Stimulated activated effector memory CD8-positive, alpha-beta T cell treated with anti-CD3 and anti-CD28 coated beads, Interleukin-12 subunit alpha, Interleukin-12 subunit beta, amount 100 ng/mL, for 72 hours (primary cell): ENCODE data around the gene ARFGAP3.

Experiments used
- ATAC-seq: fragments of 150-1000 bp; cut with Tn5 transposase; 2 replicates; pipeline ENCODE4 v1.10.0; 2021
- DNase-seq, 2 donors: peaks; one replicate each; pipeline ENCODE4 v3.0.0; 2021 to 2022; ENCODE audit warnings: low spot score in 2 of 2
- H3K27ac Mint-ChIP-seq: one replicate; pipeline ENCODE4 v1.8.0; 2022; ENCODE audit warnings: mild to moderate bottlenecking, mixed read lengths
- H3K36me3 Mint-ChIP-seq: one replicate; pipeline ENCODE4 v1.8.0; 2022; ENCODE audit warnings: mild to moderate bottlenecking, mixed read lengths
- H3K4me1 Mint-ChIP-seq: one replicate; pipeline ENCODE4 v1.8.0; 2022; ENCODE audit warnings: mixed read lengths
- H3K4me3 Mint-ChIP-seq: one replicate; pipeline ENCODE4 v1.8.0; 2022; ENCODE audit warnings: mild to moderate bottlenecking, mixed read lengths
- H3K9me3 Mint-ChIP-seq: one replicate; pipeline ENCODE4 v1.8.0; 2022; ENCODE audit warnings: mixed read lengths

Gene ARFGAP3

GRCh38 chr22:42801252-42802080 is 55.6 kb downstream of the ARFGAP3 start:
- H3K4me3 Mint-ChIP-seq: no peak overlapping the region
- peak overlapping the region; percentile 73 for H3K27ac Mint-ChIP-seq
- DNase-seq (no peak), ATAC-seq (no peak)
- peaks cover 91% of the 10 kb centered on the region for H3K36me3 Mint-ChIP-seq
- peaks cover 5% of the 10 kb centered on the region for H3K4me1 Mint-ChIP-seq
- no peaks in the 10 kb centered on the region for H3K9me3 Mint-ChIP-seq

DNA sequence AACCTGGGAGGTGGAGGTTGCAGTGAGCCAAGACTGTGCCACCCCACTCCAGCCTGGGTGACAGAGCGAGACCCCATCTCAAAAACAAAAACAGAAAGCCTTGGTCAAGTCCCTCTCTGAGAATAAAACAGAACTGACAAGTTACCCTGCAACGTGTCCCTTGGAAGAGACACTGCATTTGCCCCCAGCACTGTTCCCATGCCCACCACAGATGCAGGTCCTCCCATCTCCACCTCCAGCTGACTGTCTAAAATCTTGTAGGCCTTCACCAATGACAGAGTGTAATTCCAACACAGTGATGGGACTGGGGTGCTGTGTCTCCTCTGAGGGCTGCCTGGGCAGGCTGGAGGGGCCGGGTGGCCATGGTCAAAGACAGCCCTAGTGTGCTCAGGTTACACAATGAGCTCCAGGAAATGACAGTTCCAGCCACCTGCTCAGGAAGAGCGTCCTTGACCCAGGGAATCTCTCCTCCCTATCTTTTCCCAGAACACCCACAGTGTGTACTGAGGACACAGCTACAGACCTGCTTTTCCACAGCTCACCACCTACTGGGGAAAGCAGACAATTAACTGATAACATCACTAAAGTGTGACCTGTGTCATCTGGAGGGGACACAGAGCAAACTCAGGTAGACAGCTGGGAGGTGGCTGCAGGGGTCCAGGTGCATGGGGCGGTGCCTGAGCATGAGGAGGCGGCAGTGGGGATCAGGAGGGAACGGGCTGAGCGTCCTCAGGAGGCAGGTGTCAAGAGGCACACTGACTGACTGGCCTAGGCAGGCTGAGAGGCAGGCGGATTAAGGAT is 56.4 kb downstream of the ARFGAP3 start:
- Mint-ChIP-seq H3K4me3 (no peak overlapping the region), H3K9me3 (no peaks in the 10 kb centered on the region), H3K36me3 (peaks cover 89% of the 10 kb centered on the region), H3K4me1 (no peaks in the 10 kb centered on the region), H3K27ac (peak overlapping the region; percentile 73)
- no peak for DNase-seq
- no peak for ATAC-seq

- ATAC-seq (no peak), DNase-seq (no peak)
- peak overlapping the region; percentile 58 for H3K27ac Mint-ChIP-seq
- no peaks in the 10 kb centered on the region for H3K4me1 Mint-ChIP-seq
- peaks cover 80% of the 10 kb centered on the region for H3K36me3 Mint-ChIP-seq
- no peaks in the 10 kb centered on the region for H3K9me3 Mint-ChIP-seq
- H3K4me3 Mint-ChIP-seq: no peak overlapping the region
These were observed 57.3 kb downstream of the ARFGAP3 start for GRCh38 chr22:42799461-42800405.

DNA sequence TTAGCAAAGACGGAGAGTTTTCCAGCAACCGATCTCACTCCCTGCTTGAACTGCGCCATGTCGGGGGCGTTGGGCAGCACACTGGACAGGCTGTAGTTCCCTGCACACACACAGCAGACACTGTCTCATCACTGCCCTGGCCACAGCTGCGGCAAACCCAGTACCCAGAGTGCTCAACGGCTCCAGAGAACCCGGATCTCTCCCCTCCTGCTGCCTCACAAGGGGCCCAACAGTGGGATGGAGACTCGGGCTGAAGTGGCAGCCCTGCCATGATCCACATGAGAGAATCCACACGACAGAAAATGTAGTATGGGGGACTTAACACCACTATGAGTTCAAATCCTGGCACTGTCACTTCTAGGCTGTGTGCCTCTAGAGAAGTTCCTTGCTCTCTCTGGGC is 58.0 kb downstream of the ARFGAP3 start:
- H3K36me3 Mint-ChIP-seq: peaks cover 73% of the 10 kb centered on the region
- H3K27ac Mint-ChIP-seq: no peak overlapping the region
- H3K9me3 Mint-ChIP-seq: no peaks in the 10 kb centered on the region
- ATAC-seq (no peak), DNase-seq (no peak)
- no peaks in the 10 kb centered on the region for H3K4me1 Mint-ChIP-seq
- no peak overlapping the region for H3K4me3 Mint-ChIP-seq

DNA sequence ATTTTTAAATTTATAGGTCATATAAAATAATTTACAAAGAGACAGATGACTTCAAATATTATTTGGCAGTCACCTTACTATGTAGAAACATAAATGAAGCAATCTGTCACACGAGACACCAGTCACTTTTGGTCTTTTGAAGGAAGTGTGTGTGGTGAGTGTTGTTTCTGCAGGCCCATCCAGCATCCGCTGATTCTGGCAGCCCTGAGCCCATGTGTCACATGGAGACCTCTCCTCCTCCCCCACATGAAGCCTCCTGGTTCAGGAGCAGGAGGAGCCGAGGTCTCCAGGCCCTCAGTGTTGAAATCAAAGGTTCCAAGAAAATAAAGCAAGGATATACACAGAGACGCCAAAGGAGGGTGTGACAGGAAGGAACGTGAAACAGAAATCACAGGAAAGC is 60.1 kb downstream of the ARFGAP3 start:
- Mint-ChIP-seq H3K9me3 (no peaks in the 10 kb centered on the region), H3K4me1 (no peaks in the 10 kb centered on the region), H3K36me3 (peaks cover 53% of the 10 kb centered on the region), H3K4me3 (no peak overlapping the region), H3K27ac (no peak overlapping the region)
- no peak for DNase-seq
- ATAC-seq: no peak

DNA sequence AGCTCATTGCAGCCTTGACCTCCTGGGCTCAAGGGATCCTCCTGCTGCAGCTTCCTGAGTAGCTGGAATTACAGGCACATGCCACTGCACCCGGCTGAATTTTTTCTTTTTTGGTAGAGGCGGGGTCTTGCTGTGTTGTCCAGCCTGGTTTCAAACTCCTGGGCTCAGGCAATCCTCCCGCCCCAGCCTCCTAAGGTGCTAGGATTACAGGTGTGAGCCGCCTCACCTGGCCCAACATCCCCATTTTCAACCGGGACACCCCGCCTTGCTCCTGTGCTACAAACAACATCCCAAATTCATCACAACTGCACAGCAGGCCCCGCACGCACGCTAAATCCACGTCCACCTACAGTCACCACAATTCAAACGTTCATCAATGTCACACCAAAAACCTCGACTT is 61.0 kb downstream of the ARFGAP3 start:
- no peak for DNase-seq
- ATAC-seq: no peak
- Mint-ChIP-seq H3K4me1 (no peaks in the 10 kb centered on the region), H3K36me3 (peaks cover 43% of the 10 kb centered on the region), H3K4me3 (no peak overlapping the region), H3K27ac (peak overlapping the region; percentile 20), H3K9me3 (no peaks in the 10 kb centered on the region)

GRCh38 chr22:42794551-42795510 is 62.2 kb downstream of the ARFGAP3 start:
- DNase-seq (no peak), ATAC-seq (peak; percentile 22)
- no peaks in the 10 kb centered on the region for H3K9me3 Mint-ChIP-seq
- H3K4me3 Mint-ChIP-seq: no peak overlapping the region
- H3K36me3 Mint-ChIP-seq: peaks cover 32% of the 10 kb centered on the region
- H3K27ac Mint-ChIP-seq: peak overlapping the region; percentile 84
- no peaks in the 10 kb centered on the region for H3K4me1 Mint-ChIP-seq

DNA sequence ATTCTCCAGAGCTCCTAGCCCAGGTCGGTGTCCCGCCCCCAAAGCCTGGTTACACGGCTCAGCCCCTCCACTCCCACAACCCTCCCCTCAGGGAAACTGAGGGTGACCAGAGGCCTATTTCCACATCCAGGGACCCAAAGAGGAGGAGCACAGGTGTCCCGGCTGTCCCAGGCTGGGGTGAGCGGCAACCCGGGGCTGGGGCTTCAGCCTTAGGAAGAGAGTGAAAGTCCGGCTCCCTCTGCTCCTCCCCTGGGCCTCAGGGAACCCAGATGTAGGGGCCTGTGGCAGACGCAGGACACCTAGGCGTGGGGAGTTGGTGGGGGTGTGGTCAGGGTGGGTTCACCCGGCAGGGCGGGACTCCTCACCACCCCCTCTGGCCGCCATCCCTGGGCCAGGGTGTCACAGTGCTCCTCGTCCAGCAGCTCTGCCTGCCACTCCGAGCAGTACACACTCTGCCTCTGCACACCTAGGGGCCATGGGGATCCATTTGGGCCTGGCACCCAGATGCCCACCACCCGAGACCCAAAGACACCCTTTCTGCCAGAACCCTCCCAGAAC is 63.1 kb downstream of the ARFGAP3 start:
- Mint-ChIP-seq H3K4me3 (no peak overlapping the region), H3K4me1 (no peaks in the 10 kb centered on the region), H3K27ac (no peak overlapping the region), H3K9me3 (no peaks in the 10 kb centered on the region), H3K36me3 (peaks cover 24% of the 10 kb centered on the region)
- ATAC-seq (peak; percentile 31), DNase-seq (no peak)

DNA sequence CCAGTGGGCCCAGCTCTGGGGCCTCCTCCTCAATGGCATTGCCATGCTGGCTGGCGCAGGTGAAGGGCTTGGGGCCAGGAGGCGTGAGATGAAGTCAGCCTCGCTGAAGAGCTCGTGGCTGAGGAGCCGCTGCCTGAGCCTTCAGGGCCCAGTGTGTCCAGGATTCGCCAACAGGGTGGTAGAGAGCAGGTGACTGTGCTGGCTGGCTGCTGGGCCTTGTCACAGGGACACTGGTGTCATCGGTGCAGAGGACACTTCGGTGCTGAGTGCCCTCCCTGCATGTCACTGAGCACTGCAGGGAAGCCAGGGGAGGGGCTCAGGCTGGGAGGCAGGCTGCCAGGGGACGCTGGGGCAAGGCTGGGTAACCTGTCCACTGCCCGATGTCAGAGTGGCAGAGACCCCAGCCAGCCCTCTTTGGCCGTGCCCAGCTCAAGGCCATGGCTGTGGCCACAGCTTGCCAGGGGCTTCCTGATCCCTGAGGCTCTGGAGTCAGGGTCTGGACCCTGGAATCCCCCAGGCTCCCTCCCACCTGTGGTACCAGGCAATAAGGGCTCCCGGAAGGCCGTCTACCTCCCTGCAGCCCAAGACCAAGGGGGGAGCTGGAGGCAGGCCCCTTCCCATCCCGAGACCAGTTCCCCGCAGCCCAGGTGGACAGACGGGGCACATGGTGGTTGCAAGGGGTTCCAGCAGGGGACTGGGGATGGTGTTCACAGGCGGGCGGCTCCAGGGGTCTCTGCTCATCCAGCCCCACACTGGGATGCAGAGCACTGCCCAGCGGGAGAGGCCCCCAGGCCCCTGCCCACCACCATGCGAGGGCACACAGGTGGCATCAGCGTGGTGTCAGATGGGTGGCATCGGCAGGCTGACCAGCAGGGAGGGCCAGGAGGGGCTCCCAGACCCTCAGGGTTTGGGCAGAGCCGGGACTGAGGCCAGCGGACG is 63.9 kb downstream of the ARFGAP3 start:
- Mint-ChIP-seq H3K9me3 (no peaks in the 10 kb centered on the region), H3K27ac (peak overlapping the region; percentile 26), H3K4me3 (no peak overlapping the region), H3K4me1 (peaks cover under 1% of the 10 kb centered on the region), H3K36me3 (peaks cover 22% of the 10 kb centered on the region)
- ATAC-seq (no peak), DNase-seq (no peak)

DNA sequence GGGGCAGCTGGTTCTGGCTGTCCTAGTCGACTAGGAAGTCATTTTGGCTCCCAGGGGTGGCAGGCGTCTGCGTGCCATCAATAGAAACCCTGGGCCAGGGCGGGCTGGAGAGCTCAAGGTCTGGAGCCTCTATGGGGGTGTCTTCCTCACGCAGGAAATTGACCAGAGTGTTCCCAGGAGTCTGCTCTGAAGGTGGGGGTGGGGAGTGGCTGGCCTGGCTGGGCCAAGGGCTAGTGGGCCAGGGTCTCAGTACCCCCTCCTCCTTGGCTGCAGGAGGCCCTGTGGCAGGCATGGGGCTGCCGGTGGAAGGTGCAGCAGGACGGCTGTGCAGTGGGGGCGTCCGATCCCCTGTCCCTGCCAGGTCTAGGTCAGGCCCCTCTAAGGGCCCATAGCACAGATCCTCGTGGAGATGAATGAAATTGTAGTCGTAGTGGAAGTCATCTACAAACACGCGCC is 64.6 kb downstream of the ARFGAP3 start:
- H3K36me3 Mint-ChIP-seq: peaks cover 17% of the 10 kb centered on the region
- H3K4me3 Mint-ChIP-seq: no peak overlapping the region
- peak; percentile 41 for ATAC-seq
- H3K9me3 Mint-ChIP-seq: no peaks in the 10 kb centered on the region
- DNase-seq: no peak
- peak overlapping the region; percentile 26 for H3K27ac Mint-ChIP-seq
- H3K4me1 Mint-ChIP-seq: peaks cover 7% of the 10 kb centered on the region

DNA sequence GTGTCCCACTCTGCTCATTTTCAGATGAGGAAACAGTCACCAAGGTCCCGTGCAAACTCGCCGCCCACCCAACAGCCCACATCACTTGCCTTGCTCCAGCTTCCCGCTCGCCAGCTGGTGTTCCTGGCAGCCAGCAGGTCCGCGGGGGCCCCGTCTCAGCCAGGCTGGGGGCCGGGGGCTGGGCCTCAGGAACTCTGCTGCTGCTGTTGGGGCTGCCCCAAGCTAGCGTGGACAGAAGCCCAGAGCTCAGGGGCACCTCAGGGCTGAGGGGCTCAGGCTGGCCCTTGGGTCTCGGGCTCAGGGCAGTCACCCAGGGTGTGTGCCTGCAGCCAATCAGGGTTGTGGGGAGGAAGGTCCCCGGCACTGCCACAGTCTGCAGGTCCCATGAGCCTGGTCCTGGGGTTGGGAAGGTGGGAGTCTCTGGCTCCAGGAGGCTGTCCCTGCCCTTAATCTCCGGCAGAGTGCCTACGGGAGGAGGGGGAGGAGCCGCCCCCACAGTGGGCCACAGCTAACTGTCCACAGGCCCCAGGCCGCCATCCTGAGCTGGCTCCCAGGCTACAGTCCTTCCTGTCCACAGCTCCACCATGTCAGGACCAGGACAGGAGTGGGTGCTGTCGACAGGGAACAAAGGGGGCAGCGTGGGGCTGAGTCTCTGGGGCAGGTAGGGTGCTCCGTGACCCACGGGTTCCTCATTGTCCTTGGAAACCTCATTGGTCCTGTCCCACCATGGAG is 65.2 kb downstream of the ARFGAP3 start:
- H3K9me3 Mint-ChIP-seq: no peaks in the 10 kb centered on the region
- DNase-seq (no peak), ATAC-seq (no peak)
- no peak overlapping the region for H3K27ac Mint-ChIP-seq
- H3K4me3 Mint-ChIP-seq: no peak overlapping the region
- peaks cover 16% of the 10 kb centered on the region for H3K36me3 Mint-ChIP-seq
- peaks cover 10% of the 10 kb centered on the region for H3K4me1 Mint-ChIP-seq

- DNase-seq (no peak), ATAC-seq (no peak)
- peaks cover 5% of the 10 kb centered on the region for H3K36me3 Mint-ChIP-seq
- H3K27ac Mint-ChIP-seq: no peak overlapping the region
- H3K4me3 Mint-ChIP-seq: no peak overlapping the region
- H3K9me3 Mint-ChIP-seq: no peaks in the 10 kb centered on the region
- peaks cover 10% of the 10 kb centered on the region for H3K4me1 Mint-ChIP-seq
These were observed 68.6 kb downstream of the ARFGAP3 start for GRCh38 chr22:42788466-42788865.
